ENCODE results near the gene NRXN3. TPM values are rescaled to one million over a fixed set of nuclear protein-coding genes. Genes with fewer than 3 reads are reported as not detected.

NRXN3 gene
- total RNA-seq, 1 experiment from 2014 or later, result not detected

DNA sequence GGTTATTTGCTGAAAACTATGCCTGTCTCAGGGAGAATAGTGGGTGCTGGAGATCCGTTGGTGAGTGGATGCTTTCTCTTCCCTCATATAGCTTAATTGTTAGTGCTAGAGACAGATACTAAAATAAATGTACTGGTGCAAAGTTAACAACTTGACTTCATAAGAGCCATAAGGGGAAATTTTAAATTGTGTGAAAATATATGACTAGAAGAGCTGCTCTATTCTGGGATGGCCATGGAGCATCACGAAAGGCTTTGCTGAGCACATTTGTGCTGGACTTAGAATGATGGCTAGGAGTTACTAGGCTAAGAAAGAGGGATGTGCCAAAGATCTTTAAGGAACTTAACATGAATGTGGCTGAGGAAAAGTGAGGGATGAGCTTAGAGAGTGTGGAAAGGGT, 668.8 kb downstream of the NRXN3 start:
- ChIA-PET RAD21 (ENCODE audit: low non-redundant PET in 1 of 2, low total read pairs in 2 of 2, uncharacterized antibody in 2 of 2, unreplicated experiment in 2 of 2) (no interaction called here), CTCF (no interaction called here), POLR2A (no interaction called here)
- Histone ChIP-seq H3K9me3 (ENCODE audit: control insufficient read depth in 1 of 2, insufficient read depth in 1 of 2, low read depth in 1 of 2, low read length in 2 of 2) (no peaks in the 10 kb centered on the region), H3K9ac (ENCODE audit: low read length) (no peak overlapping the region), H3K27me3 (ENCODE audit: insufficient read depth, low read length) (no peaks in the 10 kb centered on the region), H2AFZ (ENCODE audit: low read depth, low read length, poor library complexity, severe bottlenecking) (no peak overlapping the region), H3K4me3 (replicated peaks in 1 of 2; ENCODE audit: low read depth in 1 of 2, low read length in 2 of 2) (no peak overlapping the region), H3K4me1 (ENCODE audit: control insufficient read depth in 1 of 2, insufficient read depth in 2 of 2, low read length in 2 of 2) (no peaks in the 10 kb centered on the region), H3K79me2 (ENCODE audit: insufficient read depth, low read length) (no peaks in the 10 kb centered on the region), H3K9me2 (ENCODE audit: insufficient read depth) (no peaks in the 10 kb centered on the region), H3K36me3 (ENCODE audit: control insufficient read depth in 1 of 2, insufficient read depth in 2 of 2, low read length in 2 of 2) (no peaks in the 10 kb centered on the region), H4K20me1 (ENCODE audit: insufficient read depth) (no peaks in the 10 kb centered on the region), H3K27ac (ENCODE audit: low read depth, low read length) (no peak overlapping the region), H3K4me2 (ENCODE audit: low read length) (no peak overlapping the region)
- no TSS peak for BruUV-seq (replicated peaks)
- TF ChIP-seq FOSL1 (IDR thresholded peaks at IDR 0.05; ENCODE audit: low read depth), result no peak
- ATAC-seq (no peak), DNase-seq (ENCODE audit: low read depth, low spot score) (no peak)
- intact Hi-C loops (cut with micrococcal nuclease), result no loop called here

DNA sequence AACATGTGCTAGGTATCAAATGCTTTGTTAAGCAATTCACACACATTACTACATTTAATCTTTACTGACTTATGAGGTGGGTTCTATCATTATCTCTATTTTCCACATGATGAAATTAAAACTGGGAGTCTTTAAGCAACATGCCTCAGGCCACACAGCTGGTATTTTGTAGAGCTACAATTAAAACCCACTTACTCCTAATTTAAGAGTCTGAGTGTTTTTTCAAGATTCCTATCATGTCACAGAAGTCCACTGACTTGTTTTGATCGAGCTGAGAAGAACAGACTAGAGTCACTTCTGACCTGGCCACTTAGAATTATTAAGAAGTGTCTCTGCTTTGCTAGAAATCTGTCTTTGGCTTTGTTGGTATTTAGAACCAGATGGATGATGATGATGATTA, 670.7 kb downstream of the NRXN3 start:
- no TSS peak for BruUV-seq (replicated peaks)
- intact Hi-C loops (cut with micrococcal nuclease), result no loop called here
- Histone ChIP-seq H3K9me3 (ENCODE audit: control insufficient read depth in 1 of 2, insufficient read depth in 1 of 2, low read depth in 1 of 2, low read length in 2 of 2) (no peaks in the 10 kb centered on the region), H3K27me3 (ENCODE audit: insufficient read depth, low read length) (no peaks in the 10 kb centered on the region), H3K4me2 (ENCODE audit: low read length) (no peak overlapping the region), H4K20me1 (ENCODE audit: insufficient read depth) (no peaks in the 10 kb centered on the region), H3K79me2 (ENCODE audit: insufficient read depth, low read length) (no peaks in the 10 kb centered on the region), H2AFZ (ENCODE audit: low read depth, low read length, poor library complexity, severe bottlenecking) (no peak overlapping the region), H3K9ac (ENCODE audit: low read length) (no peak overlapping the region), H3K36me3 (ENCODE audit: control insufficient read depth in 1 of 2, insufficient read depth in 2 of 2, low read length in 2 of 2) (no peaks in the 10 kb centered on the region), H3K4me3 (replicated peaks in 1 of 2; ENCODE audit: low read depth in 1 of 2, low read length in 2 of 2) (no peak overlapping the region), H3K27ac (ENCODE audit: low read depth, low read length) (no peak overlapping the region), H3K9me2 (ENCODE audit: insufficient read depth) (no peaks in the 10 kb centered on the region), H3K4me1 (ENCODE audit: control insufficient read depth in 1 of 2, insufficient read depth in 2 of 2, low read length in 2 of 2) (no peaks in the 10 kb centered on the region)
- ChIA-PET RAD21 (ENCODE audit: low non-redundant PET in 1 of 2, low total read pairs in 2 of 2, uncharacterized antibody in 2 of 2, unreplicated experiment in 2 of 2) (no interaction called here), POLR2A (no interaction called here), CTCF (no interaction called here)
- DNase-seq (ENCODE audit: low read depth, low spot score), result no peak
- ATAC-seq, result no peak
- TF ChIP-seq SP1 (IDR thresholded peaks at IDR 0.05; ENCODE audit: low read depth) (no peak), YY1 (IDR thresholded peaks at IDR 0.05; ENCODE audit: extremely low read depth, insufficient replicate concordance, low read depth, low read length) (no peak), POLR2AphosphoS5 (IDR thresholded peaks at IDR 0.05; ENCODE audit: low read depth, low read length) (no peak), ELF1 (IDR thresholded peaks at IDR 0.05; ENCODE audit: borderline replicate concordance, low read depth) (no peak), JUND (IDR thresholded peaks at IDR 0.05) (no peak), SIN3A (IDR thresholded peaks at IDR 0.05; ENCODE audit: low read depth) (no peak), RAD21 (IDR thresholded peaks at IDR 0.05; ENCODE audit: low read depth) (no peak), CBX3 (IDR thresholded peaks at IDR 0.05; ENCODE audit: low read depth) (no peak), ZNF274 (IDR thresholded peaks at IDR 0.05; ENCODE audit: low read depth, low read length) (no peak), ZFX (IDR thresholded peaks at IDR 0.05) (no peak), EZH2phosphoT487 (IDR thresholded peaks at IDR 0.05; ENCODE audit: borderline replicate concordance) (no peak), EGR1 (IDR thresholded peaks at IDR 0.05; ENCODE audit: low read depth) (no peak), TCF7L2 (IDR thresholded peaks at IDR 0.05; ENCODE audit: borderline replicate concordance, extremely low read depth, insufficient read depth, insufficient read length) (no peak)
- TF ChIP-seq, protein P1, sequence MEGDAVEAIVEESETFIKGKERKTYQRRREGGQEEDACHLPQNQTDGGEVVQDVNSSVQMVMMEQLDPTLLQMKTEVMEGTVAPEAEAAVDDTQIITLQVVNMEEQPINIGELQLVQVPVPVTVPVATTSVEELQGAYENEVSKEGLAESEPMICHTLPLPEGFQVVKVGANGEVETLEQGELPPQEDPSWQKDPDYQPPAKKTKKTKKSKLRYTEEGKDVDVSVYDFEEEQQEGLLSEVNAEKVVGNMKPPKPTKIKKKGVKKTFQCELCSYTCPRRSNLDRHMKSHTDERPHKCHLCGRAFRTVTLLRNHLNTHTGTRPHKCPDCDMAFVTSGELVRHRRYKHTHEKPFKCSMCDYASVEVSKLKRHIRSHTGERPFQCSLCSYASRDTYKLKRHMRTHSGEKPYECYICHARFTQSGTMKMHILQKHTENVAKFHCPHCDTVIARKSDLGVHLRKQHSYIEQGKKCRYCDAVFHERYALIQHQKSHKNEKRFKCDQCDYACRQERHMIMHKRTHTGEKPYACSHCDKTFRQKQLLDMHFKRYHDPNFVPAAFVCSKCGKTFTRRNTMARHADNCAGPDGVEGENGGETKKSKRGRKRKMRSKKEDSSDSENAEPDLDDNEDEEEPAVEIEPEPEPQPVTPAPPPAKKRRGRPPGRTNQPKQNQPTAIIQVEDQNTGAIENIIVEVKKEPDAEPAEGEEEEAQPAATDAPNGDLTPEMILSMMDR (IDR thresholded peaks at IDR 0.05 in 2 of 3, conservative IDR thresholded peaks at IDR 0.05 in 1 of 3; ENCODE audit: borderline replicate concordance in 1 of 3, insufficient read depth in 1 of 3, low read depth in 2 of 3, low read length in 2 of 3), result no peak
- TF ChIP-seq, protein P2, sequence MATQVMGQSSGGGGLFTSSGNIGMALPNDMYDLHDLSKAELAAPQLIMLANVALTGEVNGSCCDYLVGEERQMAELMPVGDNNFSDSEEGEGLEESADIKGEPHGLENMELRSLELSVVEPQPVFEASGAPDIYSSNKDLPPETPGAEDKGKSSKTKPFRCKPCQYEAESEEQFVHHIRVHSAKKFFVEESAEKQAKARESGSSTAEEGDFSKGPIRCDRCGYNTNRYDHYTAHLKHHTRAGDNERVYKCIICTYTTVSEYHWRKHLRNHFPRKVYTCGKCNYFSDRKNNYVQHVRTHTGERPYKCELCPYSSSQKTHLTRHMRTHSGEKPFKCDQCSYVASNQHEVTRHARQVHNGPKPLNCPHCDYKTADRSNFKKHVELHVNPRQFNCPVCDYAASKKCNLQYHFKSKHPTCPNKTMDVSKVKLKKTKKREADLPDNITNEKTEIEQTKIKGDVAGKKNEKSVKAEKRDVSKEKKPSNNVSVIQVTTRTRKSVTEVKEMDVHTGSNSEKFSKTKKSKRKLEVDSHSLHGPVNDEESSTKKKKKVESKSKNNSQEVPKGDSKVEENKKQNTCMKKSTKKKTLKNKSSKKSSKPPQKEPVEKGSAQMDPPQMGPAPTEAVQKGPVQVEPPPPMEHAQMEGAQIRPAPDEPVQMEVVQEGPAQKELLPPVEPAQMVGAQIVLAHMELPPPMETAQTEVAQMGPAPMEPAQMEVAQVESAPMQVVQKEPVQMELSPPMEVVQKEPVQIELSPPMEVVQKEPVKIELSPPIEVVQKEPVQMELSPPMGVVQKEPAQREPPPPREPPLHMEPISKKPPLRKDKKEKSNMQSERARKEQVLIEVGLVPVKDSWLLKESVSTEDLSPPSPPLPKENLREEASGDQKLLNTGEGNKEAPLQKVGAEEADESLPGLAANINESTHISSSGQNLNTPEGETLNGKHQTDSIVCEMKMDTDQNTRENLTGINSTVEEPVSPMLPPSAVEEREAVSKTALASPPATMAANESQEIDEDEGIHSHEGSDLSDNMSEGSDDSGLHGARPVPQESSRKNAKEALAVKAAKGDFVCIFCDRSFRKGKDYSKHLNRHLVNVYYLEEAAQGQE (IDR thresholded peaks at IDR 0.05; ENCODE audit: low read depth), result no peak
- TF ChIP-seq, protein P3, sequence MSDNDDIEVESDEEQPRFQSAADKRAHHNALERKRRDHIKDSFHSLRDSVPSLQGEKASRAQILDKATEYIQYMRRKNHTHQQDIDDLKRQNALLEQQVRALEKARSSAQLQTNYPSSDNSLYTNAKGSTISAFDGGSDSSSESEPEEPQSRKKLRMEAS (IDR thresholded peaks at IDR 0.05), result no peak
- TF ChIP-seq, protein P4, sequence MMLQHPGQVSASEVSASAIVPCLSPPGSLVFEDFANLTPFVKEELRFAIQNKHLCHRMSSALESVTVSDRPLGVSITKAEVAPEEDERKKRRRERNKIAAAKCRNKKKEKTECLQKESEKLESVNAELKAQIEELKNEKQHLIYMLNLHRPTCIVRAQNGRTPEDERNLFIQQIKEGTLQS (IDR thresholded peaks at IDR 0.05), result no peak

Measured in HCT116 (cell line).